RWPE2 (cell line): ENCODE results near the gene NEGR1.

Source experiments
- ATAC-seq: fragments of 200-7000 bp; cut with Tn5 transposase; 3 replicates; pipeline ENCODE4 v1.9.1; 2021; ENCODE audit warnings: low read depth
- DNase-seq: peaks from one replicate; pipeline ENCODE4 v3.0.0-alpha.2; 2020; ENCODE audit warnings: low spot score
- H3K27ac ChIP-seq: fragments of 450-650 bp; 2 replicates; pipeline ENCODE4 v1.5.1; 2017; ENCODE audit warnings: mild to moderate bottlenecking; ENCODE audit not compliant: poor library complexity, severe bottlenecking
- H3K27me3 ChIP-seq: fragments of 250-450 bp; sonication (Bioruptor Pico); 2 replicates; pipeline ENCODE4 v1.5.1; 2021; ENCODE audit warnings: mild to moderate bottlenecking, moderate library complexity; ENCODE audit not compliant: insufficient read depth, poor library complexity, severe bottlenecking
- H3K36me3 ChIP-seq: fragments of 250-450 bp; sonication (Bioruptor Pico); 2 replicates; pipeline ENCODE4 v1.5.1; 2020; ENCODE audit warnings: low read depth, mild to moderate bottlenecking, moderate library complexity
- H3K4me1 ChIP-seq: fragments of 250-450 bp; sonication (Bioruptor Pico); 2 replicates; pipeline ENCODE4 v1.5.1; 2021; ENCODE audit warnings: mild to moderate bottlenecking, moderate library complexity; ENCODE audit not compliant: insufficient read depth, poor library complexity, severe bottlenecking
- H3K4me3 ChIP-seq: fragments of 250-450 bp; sonication (Bioruptor Pico); 2 replicates; pipeline ENCODE4 v1.5.1; 2021; ENCODE audit warnings: mild to moderate bottlenecking, moderate library complexity; ENCODE audit not compliant: severe bottlenecking
- H3K9me3 ChIP-seq: fragments of 250-450 bp; sonication (Bioruptor Pico); 2 replicates; pipeline ENCODE4 v1.5.1; 2021; ENCODE audit warnings: mild to moderate bottlenecking, moderate library complexity; ENCODE audit not compliant: severe bottlenecking
- TF ChIP-seq, protein P1 (sequence below): fragments of 450-650 bp; IDR thresholded peaks from one replicate; pipeline ENCODE4 v1.5.1; 2017; ENCODE audit warnings: mild to moderate bottlenecking, moderate library complexity; ENCODE audit not compliant: poor library complexity, severe bottlenecking

The NEGR1 gene

DNA sequence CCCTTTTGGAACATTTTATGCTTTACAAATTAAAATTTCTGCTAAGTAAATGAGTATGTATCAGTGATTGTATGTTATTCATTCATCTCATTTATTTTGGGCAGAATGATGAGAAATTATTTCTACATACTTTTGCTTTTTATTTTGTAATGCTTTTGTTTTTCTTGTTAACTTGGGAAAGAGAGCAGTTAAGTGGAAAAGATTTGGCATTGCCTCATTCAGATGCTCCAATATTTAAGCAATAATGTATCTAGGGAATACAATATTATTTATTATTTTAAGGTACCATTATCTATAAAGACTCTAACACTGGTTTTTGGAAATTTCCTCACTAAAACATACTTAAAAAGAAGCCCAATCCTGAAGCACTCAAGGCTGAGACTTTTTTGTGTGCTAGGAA, 431.8 kb downstream of the NEGR1 start:
- H3K27ac ChIP-seq = no peak overlapping the region
- H3K36me3 ChIP-seq = no peaks in the 10 kb centered on the region
- DNase-seq (no peak), ATAC-seq (no peak)
- TF ChIP-seq, protein P1, sequence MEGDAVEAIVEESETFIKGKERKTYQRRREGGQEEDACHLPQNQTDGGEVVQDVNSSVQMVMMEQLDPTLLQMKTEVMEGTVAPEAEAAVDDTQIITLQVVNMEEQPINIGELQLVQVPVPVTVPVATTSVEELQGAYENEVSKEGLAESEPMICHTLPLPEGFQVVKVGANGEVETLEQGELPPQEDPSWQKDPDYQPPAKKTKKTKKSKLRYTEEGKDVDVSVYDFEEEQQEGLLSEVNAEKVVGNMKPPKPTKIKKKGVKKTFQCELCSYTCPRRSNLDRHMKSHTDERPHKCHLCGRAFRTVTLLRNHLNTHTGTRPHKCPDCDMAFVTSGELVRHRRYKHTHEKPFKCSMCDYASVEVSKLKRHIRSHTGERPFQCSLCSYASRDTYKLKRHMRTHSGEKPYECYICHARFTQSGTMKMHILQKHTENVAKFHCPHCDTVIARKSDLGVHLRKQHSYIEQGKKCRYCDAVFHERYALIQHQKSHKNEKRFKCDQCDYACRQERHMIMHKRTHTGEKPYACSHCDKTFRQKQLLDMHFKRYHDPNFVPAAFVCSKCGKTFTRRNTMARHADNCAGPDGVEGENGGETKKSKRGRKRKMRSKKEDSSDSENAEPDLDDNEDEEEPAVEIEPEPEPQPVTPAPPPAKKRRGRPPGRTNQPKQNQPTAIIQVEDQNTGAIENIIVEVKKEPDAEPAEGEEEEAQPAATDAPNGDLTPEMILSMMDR = no peak
- H3K4me3 ChIP-seq = no peak overlapping the region
- no peaks in the 10 kb centered on the region for H3K4me1 ChIP-seq
- H3K27me3 ChIP-seq = peaks cover 5% of the 10 kb centered on the region
- no peaks in the 10 kb centered on the region for H3K9me3 ChIP-seq

DNA sequence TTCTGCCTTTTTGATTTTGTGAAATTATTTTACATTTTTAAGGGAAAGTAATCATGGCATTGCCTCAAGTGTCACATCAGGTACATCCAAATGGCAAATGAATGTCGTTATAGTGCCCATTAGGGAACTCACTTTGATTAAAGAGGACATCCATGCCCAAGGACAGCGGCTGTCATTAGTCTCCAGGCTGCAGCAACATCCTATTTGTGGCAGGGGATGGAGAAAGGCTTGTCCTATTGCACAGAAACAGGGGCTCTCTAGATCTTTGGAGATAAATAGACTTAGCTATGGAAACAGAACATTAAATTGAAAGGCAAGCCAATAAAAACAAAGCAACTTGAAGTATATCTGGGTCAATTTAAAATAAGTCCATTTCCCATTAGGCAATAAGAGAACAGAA, 439.3 kb downstream of the NEGR1 start:
- H3K27me3 ChIP-seq = no peaks in the 10 kb centered on the region
- no peaks in the 10 kb centered on the region for H3K4me1 ChIP-seq
- no peaks in the 10 kb centered on the region for H3K36me3 ChIP-seq
- H3K4me3 ChIP-seq = no peak overlapping the region
- H3K27ac ChIP-seq = no peak overlapping the region
- DNase-seq = no peak
- TF ChIP-seq, protein P1 = no peak
- no peak for ATAC-seq
- no peaks in the 10 kb centered on the region for H3K9me3 ChIP-seq

DNA sequence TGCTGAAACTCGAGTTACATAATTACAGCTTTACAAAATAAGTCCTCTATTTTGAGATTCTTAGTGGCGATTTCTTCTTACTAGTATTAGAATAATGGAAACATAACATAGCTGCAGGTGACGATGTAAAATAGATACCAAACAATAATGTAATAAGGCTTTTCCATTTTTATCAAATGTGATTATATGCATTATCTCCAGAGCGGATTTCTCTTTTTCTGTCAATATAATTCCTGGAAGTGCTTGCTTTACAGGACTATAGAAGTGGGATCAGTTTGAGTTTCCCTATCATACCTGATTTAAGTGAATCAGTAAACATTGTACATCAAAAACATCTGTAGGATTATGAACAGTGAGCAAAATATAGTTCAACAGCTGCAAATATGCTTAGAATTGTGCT, 442.5 kb downstream of the NEGR1 start:
- ATAC-seq (no peak), DNase-seq (no peak)
- H3K36me3 ChIP-seq = no peaks in the 10 kb centered on the region
- H3K27ac ChIP-seq = no peak overlapping the region
- H3K4me1 ChIP-seq = no peaks in the 10 kb centered on the region
- H3K27me3 ChIP-seq = no peaks in the 10 kb centered on the region
- H3K4me3 ChIP-seq = no peak overlapping the region
- TF ChIP-seq, protein P1 = no peak
- H3K9me3 ChIP-seq = no peaks in the 10 kb centered on the region

DNA sequence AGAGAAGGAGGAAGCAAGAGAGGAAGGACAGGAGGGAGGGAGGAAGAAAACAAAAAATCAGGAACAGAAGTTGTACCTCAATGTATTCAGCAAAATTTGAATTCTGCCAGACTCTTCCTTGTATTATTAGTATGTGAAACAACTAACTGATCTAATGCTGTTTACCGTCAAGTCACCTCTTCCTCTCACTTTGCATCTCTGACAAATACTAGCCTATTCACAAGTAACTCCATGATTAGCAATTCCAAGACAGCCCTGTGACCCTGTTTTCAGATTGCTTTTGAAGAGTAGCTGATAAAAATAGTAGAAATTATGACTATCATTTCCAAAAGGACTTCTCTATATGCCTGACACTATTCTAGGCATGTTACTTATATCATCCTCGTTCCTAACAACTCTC, 445.4 kb downstream of the NEGR1 start:
- H3K27ac ChIP-seq = no peak overlapping the region
- no peaks in the 10 kb centered on the region for H3K4me1 ChIP-seq
- H3K36me3 ChIP-seq = no peaks in the 10 kb centered on the region
- no peaks in the 10 kb centered on the region for H3K9me3 ChIP-seq
- TF ChIP-seq, protein P1 = no peak
- no peak overlapping the region for H3K4me3 ChIP-seq
- no peak for DNase-seq
- no peak for ATAC-seq
- H3K27me3 ChIP-seq = no peaks in the 10 kb centered on the region

DNA sequence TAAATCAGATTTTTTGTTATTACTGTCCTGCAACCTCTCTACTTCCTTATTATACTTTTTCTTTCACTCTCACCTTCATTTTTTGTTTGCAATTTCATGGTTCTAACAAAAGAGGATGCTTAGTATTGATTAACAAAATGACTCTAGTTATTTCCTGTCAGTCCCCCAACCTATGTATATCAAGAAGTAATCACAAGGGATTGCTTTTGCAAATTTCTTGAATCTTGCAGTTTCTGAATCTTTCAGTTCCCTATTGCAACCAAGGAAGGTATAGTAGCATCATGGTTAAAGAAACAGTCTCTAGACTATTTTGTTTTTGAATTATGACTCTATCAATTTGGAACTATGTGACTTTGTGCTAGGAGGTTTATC, 446.9 kb downstream of the NEGR1 start:
- Histone ChIP-seq H3K4me3 (no peak overlapping the region), H3K27ac (no peak overlapping the region), H3K4me1 (no peaks in the 10 kb centered on the region), H3K9me3 (no peaks in the 10 kb centered on the region), H3K36me3 (no peaks in the 10 kb centered on the region), H3K27me3 (no peaks in the 10 kb centered on the region)
- TF ChIP-seq, protein P1 = no peak
- ATAC-seq = no peak
- DNase-seq = no peak
